Prostate gland (tissue), 2 donors: ENCODE data around the gene IGF2.

Source experiments
- CTCF ChIP-seq, 4 experiments: fragments of 200-600 bp in 2 of 4; fragments of 450-650 bp in 2 of 4; sonication (generic) in 2 of 4; IDR thresholded peaks; 1 replicate in 3 of 4; 2 replicates in 1 of 4; pipeline ENCODE4 v1.5.1; 2016 to 2019; ENCODE audit warnings: antibody characterized with exemption in 4 of 4, mild to moderate bottlenecking in 2 of 4, moderate library complexity in 2 of 4
- POLR2A ChIP-seq: fragments of 450-650 bp; IDR thresholded peaks from one replicate; pipeline ENCODE4 v1.6.1; 2016; ENCODE audit warnings: antibody characterized with exemption, mild to moderate bottlenecking

- TF ChIP-seq CTCF (IDR thresholded peaks at IDR 0.05) (no peak), POLR2A (no peak)
Observed at GRCh38 chr11:2122222-2122906, 16.8 kb downstream of the IGF2 start.
